Measurements from ENCODE around the gene MUC21.

The MUC21 gene

DNA sequence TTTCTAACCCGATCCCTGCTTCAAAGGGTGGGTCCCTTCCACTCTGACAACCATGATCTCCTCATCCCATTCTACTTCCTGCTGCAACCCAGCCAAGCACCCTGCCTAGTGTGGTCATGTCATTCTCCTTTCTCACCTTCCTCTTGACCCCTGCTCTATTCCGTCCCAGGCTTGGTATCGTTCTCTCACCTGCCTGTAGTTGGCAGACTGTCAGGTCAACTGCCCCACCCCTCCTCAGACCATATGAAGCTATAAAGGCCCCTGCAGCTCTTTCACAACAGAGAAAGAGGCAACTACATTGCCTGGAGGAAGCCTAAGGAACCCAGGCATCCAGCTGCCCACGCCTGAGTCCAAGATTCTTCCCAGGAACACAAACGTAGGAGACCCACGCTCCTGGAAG lies at the start of gene MUC21:
Gene MUC21, plus strand, starts transcription at position 280 of the 400 bp plus-strand sequence. CDS start 241 bp downstream, outside the sequence.
- no peak for DNase-seq (ENCODE audit: low read depth in 3 of 3, low spot score in 1 of 3)

DNA sequence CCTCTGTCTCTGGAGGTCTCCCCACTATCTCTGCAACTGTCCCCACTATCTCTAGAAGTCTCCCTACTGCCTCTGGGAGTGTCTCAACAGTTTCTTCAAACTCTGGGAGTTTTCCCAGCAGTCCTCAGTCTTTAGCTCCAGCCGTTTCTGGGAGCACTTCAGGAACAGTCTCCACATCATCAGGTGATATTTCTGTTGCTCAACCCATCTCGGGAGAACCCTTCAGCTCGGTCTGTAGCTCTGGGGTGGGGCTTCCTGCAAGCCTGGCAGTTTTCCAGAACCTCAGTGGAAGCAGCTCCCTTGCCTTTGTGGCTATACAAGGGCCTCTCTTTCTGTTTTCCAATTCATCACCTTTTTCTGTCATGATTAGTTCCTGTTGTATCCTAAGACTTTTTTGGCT lies 48.5 kb upstream of the MUC21 start:
- no peak for DNase-seq (ENCODE audit: low read depth in 3 of 3, low spot score in 1 of 3)

- no peak for DNase-seq (ENCODE audit: low read depth in 3 of 3, low spot score in 1 of 3)
These were observed 46.3 kb upstream of the MUC21 start for GRCh38 chr6:30937265-30937664.

DNA sequence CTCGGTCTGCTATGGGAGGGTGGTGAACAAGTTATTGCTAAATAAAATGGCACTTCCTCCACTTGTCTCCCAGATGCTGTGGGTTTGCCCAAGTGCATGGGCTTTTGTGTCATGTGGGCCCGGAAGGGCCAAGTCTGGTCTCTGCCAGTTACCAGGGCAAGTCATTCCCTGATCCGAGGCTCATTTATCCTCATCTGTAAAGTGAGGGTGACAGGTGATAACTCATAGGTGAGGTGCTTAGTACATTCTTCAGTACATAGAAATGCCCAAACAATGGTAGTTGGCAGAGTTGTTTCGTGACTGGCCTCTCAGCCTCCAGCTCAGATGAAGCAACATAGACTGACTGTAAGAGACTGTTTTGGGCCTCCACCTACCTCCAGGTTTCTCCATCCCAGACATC lies 44.8 kb upstream of the MUC21 start:
- DNase-seq (ENCODE audit: low read depth in 3 of 3, low spot score in 1 of 3) = no peak

DNA sequence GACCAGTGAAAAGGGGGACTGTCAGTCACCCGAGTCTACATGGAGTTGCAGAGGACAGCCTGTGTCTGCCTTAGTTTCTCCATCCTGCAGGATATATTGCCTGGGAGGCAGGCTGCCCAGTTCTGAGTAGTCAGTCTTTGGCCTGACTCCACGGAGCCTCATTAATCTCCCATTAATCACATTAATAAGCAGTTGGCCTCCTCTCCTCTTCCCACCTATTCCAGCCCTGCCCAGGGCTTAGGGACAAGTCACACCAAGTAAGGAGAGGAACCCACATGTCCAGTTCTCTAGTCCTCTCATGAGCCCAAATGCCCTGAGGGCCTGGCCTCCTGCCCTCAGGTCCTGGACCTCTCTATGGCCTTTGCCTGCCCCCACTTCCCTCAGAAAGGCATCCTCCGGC lies 44.0 kb upstream of the MUC21 start:
- no peak for DNase-seq (ENCODE audit: low read depth in 3 of 3, low spot score in 1 of 3)

DNA sequence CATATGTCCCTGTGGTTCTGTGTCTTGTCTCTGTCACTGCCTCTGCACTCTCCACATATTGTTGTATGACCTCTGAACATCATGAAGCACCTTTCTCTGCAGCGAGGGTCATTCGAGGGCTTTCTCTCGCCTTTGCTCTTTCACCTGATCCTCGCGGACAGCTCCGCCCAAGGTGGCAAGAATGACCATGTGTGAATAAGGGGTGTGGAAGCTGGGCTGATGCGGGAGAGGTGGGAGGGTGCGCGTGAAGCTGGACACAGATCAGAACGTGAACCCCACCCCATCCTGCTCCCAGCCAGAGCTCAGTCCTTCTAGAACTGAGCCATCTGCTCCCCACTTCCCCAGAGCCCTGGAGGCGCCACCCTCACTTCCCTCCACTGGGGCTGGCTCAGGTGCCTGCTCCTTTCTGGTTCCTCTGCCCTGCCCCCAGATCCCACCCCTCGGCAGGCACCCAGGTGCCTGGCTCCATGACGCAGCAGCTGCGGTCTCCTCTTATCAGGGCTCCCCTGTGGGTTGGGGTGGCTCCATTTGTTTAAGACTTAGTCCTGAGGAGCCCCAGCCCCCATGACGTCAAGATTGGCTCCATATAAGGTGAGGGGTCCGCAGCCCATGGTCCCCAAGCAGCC lies 43.0 kb upstream of the MUC21 start, which contains the start of gene MUCL3:
Gene MUCL3, plus strand, starts transcription at position 613 of the 626 bp plus-strand sequence. CDS start 27 bp downstream, outside the sequence.
- no peak for DNase-seq (ENCODE audit: low read depth in 3 of 3, low spot score in 1 of 3)

GRCh38 chr6:30942338-30943060 lies 41.0 kb upstream of the MUC21 start:
- DNase-seq (ENCODE audit: low read depth in 3 of 3, low spot score in 1 of 3) = no peak

GRCh38 chr6:30944051-30944450 lies 39.5 kb upstream of the MUC21 start:
- no peak for DNase-seq (ENCODE audit: low read depth in 3 of 3, low spot score in 1 of 3)

GRCh38 chr6:30945281-30945680 lies 38.2 kb upstream of the MUC21 start:
- DNase-seq (ENCODE audit: low read depth in 3 of 3, low spot score in 1 of 3) = no peak

GRCh38 chr6:30947231-30947630 lies 36.3 kb upstream of the MUC21 start:
- DNase-seq (ENCODE audit: low read depth in 3 of 3, low spot score in 1 of 3) = no peak

GRCh38 chr6:30948811-30949210 lies 34.7 kb upstream of the MUC21 start:
- DNase-seq (ENCODE audit: low read depth in 3 of 3, low spot score in 1 of 3) = no peak

- DNase-seq (ENCODE audit: low read depth in 3 of 3, low spot score in 1 of 3) = no peak
These were observed 31.5 kb upstream of the MUC21 start for GRCh38 chr6:30951907-30952469.

GRCh38 chr6:30954631-30955366 lies 28.7 kb upstream of the MUC21 start:
- DNase-seq (ENCODE audit: low read depth in 3 of 3, low spot score in 1 of 3) = no peak

GRCh38 chr6:30955367-30956042 lies 28.0 kb upstream of the MUC21 start:
- peak; percentile 13 to 69 (median 41) for DNase-seq (ENCODE audit: low read depth in 3 of 3, low spot score in 1 of 3)

- DNase-seq (ENCODE audit: low read depth in 3 of 3, low spot score in 1 of 3) = no peak
These were observed 25.8 kb upstream of the MUC21 start for GRCh38 chr6:30957716-30958115.

- DNase-seq (ENCODE audit: low read depth in 3 of 3, low spot score in 1 of 3) = no peak
These were observed 22.4 kb upstream of the MUC21 start for GRCh38 chr6:30960907-30961673.

GRCh38 chr6:30962716-30963115 lies 20.8 kb upstream of the MUC21 start:
- no peak for DNase-seq (ENCODE audit: low read depth in 3 of 3, low spot score in 1 of 3)

- DNase-seq (ENCODE audit: low read depth in 3 of 3, low spot score in 1 of 3) = no peak
These were observed 19.9 kb upstream of the MUC21 start for GRCh38 chr6:30963641-30964040.

GRCh38 chr6:30964075-30964474 lies 19.4 kb upstream of the MUC21 start:
- no peak for DNase-seq (ENCODE audit: low read depth in 3 of 3, low spot score in 1 of 3)

DNA sequence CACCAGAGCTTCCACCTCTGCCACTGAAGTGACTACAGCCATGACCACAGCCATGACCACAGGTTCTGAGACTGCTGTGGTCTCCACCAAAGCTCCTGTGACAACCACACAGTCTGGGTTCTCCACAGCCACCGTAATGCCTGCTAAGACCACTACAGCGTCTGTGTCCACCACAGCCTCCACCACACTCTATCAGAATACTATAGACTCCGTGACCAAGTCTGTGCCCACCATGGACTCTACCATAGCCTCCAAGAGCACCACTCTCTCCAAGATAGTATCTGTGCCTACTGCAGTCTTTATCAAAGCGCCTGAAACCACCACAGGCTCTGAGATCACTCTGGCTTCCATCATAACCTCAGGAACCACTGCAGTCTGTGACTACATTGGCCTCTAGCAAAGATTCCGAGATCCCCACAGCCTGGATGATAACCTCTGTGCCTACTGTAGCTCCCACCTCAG lies 18.3 kb upstream of the MUC21 start:
- no peak for DNase-seq (ENCODE audit: low read depth in 3 of 3, low spot score in 1 of 3)

Data from stimulated activated CD4-positive, alpha-beta T cell treated with anti-CD3 and anti-CD28 coated beads, TNF-alpha, amount 100 ng/mL, for 1 hour (primary cell).